Progenitor cell of endocrine pancreas (in vitro differentiated cells): ENCODE data around the gene PTPN13. TPM values are rescaled to one million over a fixed set of nuclear protein-coding genes. Genes with fewer than 3 reads are reported as not detected.
"Not testable (repeated sequence)": the region's sequence is repeated elsewhere in the genome, so short reads cannot be mapped to it uniquely, and the experiment has no call there.

Experiments used
- DNase-seq: peaks from one replicate; pipeline ENCODE4 v3.0.0; 2021; ENCODE audit warnings: low spot score; ENCODE audit not compliant: unreplicated experiment
- H3K27ac Mint-ChIP-seq: 2 replicates; pipeline ENCODE4 v1.8.0; 2021; ENCODE audit warnings: mild to moderate bottlenecking, moderate library complexity, mixed read lengths
- H3K27me3 Mint-ChIP-seq: 2 replicates; pipeline ENCODE4 v1.8.0; 2021; ENCODE audit warnings: mixed read lengths
- H3K36me3 Mint-ChIP-seq: 2 replicates; pipeline ENCODE4 v1.8.0; 2022; ENCODE audit warnings: mixed read lengths; ENCODE audit not compliant: insufficient read depth
- H3K4me1 Mint-ChIP-seq: 2 replicates; pipeline ENCODE4 v1.8.0; 2021; ENCODE audit warnings: low read depth, mixed read lengths
- H3K4me3 Mint-ChIP-seq: 2 replicates; pipeline ENCODE4 v1.8.0; 2021; ENCODE audit warnings: low read depth, mild to moderate bottlenecking, moderate library complexity, mixed read lengths
- H3K9me3 Mint-ChIP-seq: 2 replicates; pipeline ENCODE4 v1.8.0; 2021; ENCODE audit warnings: low read depth, mixed read lengths
- CTCF ChIP-seq: fragments of 200-600 bp; sonication (generic); IDR thresholded peaks from one replicate; pipeline ENCODE4 v1.5.0; 2021; ENCODE audit warnings: antibody characterized with exemption, mild to moderate bottlenecking; ENCODE audit not compliant: unreplicated experiment
- total RNA-seq: library from RNA; stranded (reverse); gene quantifications from 2 replicates; pipeline ENCODE4 v1.2.1, GENCODE V29; 2021

The PTPN13 gene
- total RNA-seq, 1 donor from 2014 or later, result 63.1 TPM

GRCh38 chr4:86688026-86688425 lies 93.9 kb downstream of the PTPN13 start:
- no peaks in the 10 kb centered on the region for H3K27me3 Mint-ChIP-seq
- no peak overlapping the region for H3K27ac Mint-ChIP-seq
- TF ChIP-seq CTCF, result no peak
- peaks cover 2% of the 10 kb centered on the region for H3K4me1 Mint-ChIP-seq
- peaks cover 8% of the 10 kb centered on the region for H3K36me3 Mint-ChIP-seq
- H3K4me3 Mint-ChIP-seq, result no peak overlapping the region
- DNase-seq, result no peak
- no peaks in the 10 kb centered on the region for H3K9me3 Mint-ChIP-seq

GRCh38 chr4:86704601-86705000 lies 110.5 kb downstream of the PTPN13 start:
- TF ChIP-seq CTCF, result no peak
- DNase-seq, result no peak
- Mint-ChIP-seq H3K4me3 (no peak overlapping the region), H3K9me3 (no peaks in the 10 kb centered on the region), H3K36me3 (peaks cover 9% of the 10 kb centered on the region), H3K27ac (no peak overlapping the region), H3K4me1 (no peaks in the 10 kb centered on the region), H3K27me3 (no peaks in the 10 kb centered on the region)

- H3K4me3 Mint-ChIP-seq, result no peak overlapping the region
Measured at GRCh38 chr4:86706923-86707597, 112.9 kb downstream of the PTPN13 start.

GRCh38 chr4:86717651-86718050 lies 123.5 kb downstream of the PTPN13 start:
- Mint-ChIP-seq H3K4me1 (peaks cover 15% of the 10 kb centered on the region), H3K27ac (peak overlapping the region; percentile 80), H3K36me3 (peaks cover 24% of the 10 kb centered on the region), H3K4me3 (no peak overlapping the region), H3K9me3 (peaks cover 6% of the 10 kb centered on the region), H3K27me3 (no peaks in the 10 kb centered on the region)
- DNase-seq, result no peak
- no peak for TF ChIP-seq CTCF

More at GRCh38 chr4:86706923-86707597, 112.9 kb downstream of the PTPN13 start:
- TF ChIP-seq CTCF, result no peak
- H3K27ac Mint-ChIP-seq, result peak overlapping the region; percentile 11
- peaks cover 1% of the 10 kb centered on the region for H3K36me3 Mint-ChIP-seq
- DNase-seq, result no peak
- H3K4me1 Mint-ChIP-seq, result no peaks in the 10 kb centered on the region
- H3K9me3 Mint-ChIP-seq, result no peaks in the 10 kb centered on the region
- H3K27me3 Mint-ChIP-seq, result no peaks in the 10 kb centered on the region

GRCh38 chr4:86718152-86718551 lies 124.0 kb downstream of the PTPN13 start:
- H3K9me3 Mint-ChIP-seq, result peaks cover 6% of the 10 kb centered on the region
- H3K36me3 Mint-ChIP-seq, result peaks cover 27% of the 10 kb centered on the region
- no peak for TF ChIP-seq CTCF
- peaks cover 15% of the 10 kb centered on the region for H3K4me1 Mint-ChIP-seq
- DNase-seq, result no peak
- no peak overlapping the region for H3K27ac Mint-ChIP-seq
- H3K4me3 Mint-ChIP-seq, result no peak overlapping the region
- H3K27me3 Mint-ChIP-seq, result no peaks in the 10 kb centered on the region

GRCh38 chr4:86719149-86719548 lies 125.0 kb downstream of the PTPN13 start:
- peaks cover 15% of the 10 kb centered on the region for H3K4me1 Mint-ChIP-seq
- not testable (repeated sequence) for H3K27ac Mint-ChIP-seq

More at GRCh38 chr4:86719149-86719548, 125.0 kb downstream of the PTPN13 start:
- H3K36me3 Mint-ChIP-seq, result peaks cover 33% of the 10 kb centered on the region
- not testable (repeated sequence) for H3K9me3 Mint-ChIP-seq, H3K4me3 Mint-ChIP-seq, H3K27me3 Mint-ChIP-seq, DNase-seq
